Astrocyte (in vitro differentiated cells and primary cell): ENCODE results near the gene RAD9B.

ENCODE experiments used
- EZH2 ChIP-seq: IDR thresholded peaks from 2 replicates; pipeline ENCODE4 v1.6.1; 2012; ENCODE audit warnings: mild to moderate bottlenecking, low read length, inconsistent platforms; ENCODE audit not compliant: insufficient read depth
- TF ChIP-seq, protein P1 (sequence below): IDR thresholded peaks from 2 replicates; pipeline ENCODE4 v1.5.1; 2011; ENCODE audit warnings: low read depth, mild to moderate bottlenecking, inconsistent platforms, low read length, moderate library complexity; ENCODE audit not compliant: insufficient read depth

DNA sequence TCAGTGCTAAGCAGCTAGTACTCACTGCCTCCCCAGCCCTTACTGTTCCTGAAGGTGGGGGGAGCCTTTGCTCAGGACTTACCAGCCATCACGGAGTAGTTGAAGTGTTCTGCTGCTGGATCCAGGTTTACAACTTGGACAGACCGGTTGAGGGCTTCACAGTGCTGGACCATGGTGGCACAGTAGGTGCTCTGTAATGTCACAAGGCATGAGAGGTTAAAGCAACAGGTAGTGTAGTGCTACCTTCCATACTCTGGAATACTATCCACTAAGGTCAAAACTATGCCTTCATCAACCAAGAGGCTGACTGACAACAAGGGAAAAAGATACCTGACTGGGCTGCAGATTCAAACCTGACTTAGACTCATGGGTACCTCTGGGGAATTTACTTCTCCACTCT is 37.1 kb upstream of the RAD9B start:
- TF ChIP-seq, protein P1, sequence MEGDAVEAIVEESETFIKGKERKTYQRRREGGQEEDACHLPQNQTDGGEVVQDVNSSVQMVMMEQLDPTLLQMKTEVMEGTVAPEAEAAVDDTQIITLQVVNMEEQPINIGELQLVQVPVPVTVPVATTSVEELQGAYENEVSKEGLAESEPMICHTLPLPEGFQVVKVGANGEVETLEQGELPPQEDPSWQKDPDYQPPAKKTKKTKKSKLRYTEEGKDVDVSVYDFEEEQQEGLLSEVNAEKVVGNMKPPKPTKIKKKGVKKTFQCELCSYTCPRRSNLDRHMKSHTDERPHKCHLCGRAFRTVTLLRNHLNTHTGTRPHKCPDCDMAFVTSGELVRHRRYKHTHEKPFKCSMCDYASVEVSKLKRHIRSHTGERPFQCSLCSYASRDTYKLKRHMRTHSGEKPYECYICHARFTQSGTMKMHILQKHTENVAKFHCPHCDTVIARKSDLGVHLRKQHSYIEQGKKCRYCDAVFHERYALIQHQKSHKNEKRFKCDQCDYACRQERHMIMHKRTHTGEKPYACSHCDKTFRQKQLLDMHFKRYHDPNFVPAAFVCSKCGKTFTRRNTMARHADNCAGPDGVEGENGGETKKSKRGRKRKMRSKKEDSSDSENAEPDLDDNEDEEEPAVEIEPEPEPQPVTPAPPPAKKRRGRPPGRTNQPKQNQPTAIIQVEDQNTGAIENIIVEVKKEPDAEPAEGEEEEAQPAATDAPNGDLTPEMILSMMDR = no peak
- TF ChIP-seq EZH2 = no peak
